GM12874 (cell line): ENCODE measurements around the gene GJD2.
A peak's percentile ranks its signal among the peaks of the same experiment; 100 is the strongest.

Experiments
- TF ChIP-seq, protein P1 (sequence below): IDR thresholded peaks from 2 replicates; pipeline ENCODE4 v1.5.1; 2011; ENCODE audit warnings: low read depth, mild to moderate bottlenecking, control low read depth, low read length, moderate library complexity; ENCODE audit not compliant: insufficient read depth

The GJD2 gene

DNA sequence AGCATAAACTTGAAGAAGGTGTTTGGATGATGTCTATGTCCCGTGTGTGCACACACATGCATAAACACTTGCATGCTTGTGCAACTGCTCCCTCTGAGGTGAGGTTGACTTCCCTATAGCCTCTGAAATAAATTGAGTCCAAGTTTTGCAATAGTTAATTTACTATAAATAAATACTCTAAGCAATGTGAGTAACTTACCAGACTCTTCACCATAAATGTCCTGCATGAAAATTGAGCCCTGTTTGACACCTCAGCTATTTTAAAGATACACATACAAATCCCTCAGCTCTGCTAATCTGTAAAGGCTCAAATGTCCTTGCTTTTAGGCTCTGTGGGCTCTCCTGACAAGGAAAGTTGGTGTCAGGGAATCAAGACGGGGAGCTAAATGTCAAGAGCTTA lies 37.1 kb downstream of the GJD2 start:
- TF ChIP-seq, protein P1, sequence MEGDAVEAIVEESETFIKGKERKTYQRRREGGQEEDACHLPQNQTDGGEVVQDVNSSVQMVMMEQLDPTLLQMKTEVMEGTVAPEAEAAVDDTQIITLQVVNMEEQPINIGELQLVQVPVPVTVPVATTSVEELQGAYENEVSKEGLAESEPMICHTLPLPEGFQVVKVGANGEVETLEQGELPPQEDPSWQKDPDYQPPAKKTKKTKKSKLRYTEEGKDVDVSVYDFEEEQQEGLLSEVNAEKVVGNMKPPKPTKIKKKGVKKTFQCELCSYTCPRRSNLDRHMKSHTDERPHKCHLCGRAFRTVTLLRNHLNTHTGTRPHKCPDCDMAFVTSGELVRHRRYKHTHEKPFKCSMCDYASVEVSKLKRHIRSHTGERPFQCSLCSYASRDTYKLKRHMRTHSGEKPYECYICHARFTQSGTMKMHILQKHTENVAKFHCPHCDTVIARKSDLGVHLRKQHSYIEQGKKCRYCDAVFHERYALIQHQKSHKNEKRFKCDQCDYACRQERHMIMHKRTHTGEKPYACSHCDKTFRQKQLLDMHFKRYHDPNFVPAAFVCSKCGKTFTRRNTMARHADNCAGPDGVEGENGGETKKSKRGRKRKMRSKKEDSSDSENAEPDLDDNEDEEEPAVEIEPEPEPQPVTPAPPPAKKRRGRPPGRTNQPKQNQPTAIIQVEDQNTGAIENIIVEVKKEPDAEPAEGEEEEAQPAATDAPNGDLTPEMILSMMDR = no peak

DNA sequence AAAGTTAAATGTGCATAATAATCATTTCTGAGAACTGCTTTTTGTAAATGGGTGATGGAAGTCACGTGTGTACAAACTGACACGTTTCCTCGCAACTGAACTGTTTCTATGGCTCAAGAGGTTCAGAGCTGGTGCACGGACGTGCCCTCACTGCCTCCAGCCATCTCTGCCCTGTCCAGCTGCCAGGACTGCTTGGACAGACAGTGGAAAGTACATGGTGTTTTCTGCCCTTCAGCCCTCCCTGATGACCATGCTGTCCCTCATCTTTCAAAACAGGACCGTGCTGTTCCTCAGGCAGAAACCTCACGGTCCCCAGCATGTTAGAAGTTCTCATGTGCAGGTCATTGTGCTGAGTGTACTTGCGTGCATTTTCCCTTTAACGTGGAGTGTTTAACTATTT lies 38.7 kb downstream of the GJD2 start:
- TF ChIP-seq, protein P1 = no peak

DNA sequence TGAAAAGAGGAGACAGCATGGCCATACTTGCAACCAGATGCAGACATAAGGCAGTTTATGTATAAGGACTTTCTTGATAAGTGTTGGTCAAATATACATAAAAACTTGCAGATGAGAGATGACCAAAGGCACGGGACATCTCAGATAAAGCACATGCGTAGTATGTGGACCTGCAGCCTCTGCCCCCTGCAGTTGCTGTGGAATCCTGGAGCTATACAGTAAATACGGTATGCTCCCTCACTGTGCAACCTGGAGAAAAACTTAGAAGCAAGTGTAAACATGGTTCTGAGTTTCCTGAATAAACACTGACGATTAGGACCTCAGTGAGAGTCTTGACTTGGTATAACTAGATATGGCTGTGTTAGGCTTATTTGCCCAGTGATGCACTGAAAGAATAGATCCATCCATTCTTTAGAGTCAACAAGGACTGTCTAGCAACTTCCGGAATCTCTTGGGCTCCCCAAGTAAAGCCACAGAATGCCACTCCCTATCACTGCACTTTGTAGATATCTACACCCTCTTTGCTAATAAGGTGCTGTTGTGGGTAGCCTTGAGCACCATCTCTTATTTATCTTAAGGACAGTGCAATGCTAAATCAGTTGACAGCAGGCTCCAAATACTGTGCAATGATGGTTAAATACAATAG lies 40.2 kb downstream of the GJD2 start:
- TF ChIP-seq, protein P1 = no peak

DNA sequence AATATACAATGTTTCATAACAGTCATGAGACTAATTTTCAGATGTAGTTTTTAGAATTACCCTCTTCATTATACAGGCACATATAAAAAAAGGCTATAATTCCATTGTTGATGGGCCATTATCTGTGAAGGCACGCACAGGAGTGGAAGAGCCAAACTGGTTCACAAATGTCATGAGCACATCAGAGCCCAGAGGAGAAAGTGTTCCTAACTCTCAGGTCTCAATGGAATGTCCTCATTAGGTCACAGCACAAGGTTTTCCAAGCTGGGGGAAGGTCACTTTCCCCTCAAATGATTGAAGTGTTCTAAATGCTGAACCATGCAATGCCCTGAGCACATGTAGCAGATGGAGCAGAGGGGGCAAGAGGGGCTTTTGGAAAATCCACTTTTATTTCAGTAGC lies 41.2 kb downstream of the GJD2 start:
- TF ChIP-seq, protein P1 = no peak

DNA sequence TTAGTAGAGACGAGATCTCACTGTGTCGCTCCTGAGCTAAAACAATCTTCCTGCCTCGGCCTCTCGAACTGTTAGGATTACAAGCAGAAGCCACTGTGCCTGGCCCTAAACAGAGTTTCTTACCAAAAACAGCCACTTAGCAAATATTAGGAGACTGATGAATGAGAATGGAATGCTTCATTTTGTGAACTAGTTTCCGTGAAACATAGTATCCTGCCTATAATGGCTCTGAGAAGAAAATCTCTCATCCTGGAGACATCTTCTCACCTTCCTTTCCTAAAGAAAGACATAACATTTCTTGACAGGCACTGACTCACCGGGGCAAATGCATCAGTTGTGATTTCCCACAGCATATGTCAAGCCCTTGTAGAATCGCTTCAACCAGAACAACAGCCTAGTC lies 44.9 kb downstream of the GJD2 start:
- TF ChIP-seq, protein P1 = no peak

DNA sequence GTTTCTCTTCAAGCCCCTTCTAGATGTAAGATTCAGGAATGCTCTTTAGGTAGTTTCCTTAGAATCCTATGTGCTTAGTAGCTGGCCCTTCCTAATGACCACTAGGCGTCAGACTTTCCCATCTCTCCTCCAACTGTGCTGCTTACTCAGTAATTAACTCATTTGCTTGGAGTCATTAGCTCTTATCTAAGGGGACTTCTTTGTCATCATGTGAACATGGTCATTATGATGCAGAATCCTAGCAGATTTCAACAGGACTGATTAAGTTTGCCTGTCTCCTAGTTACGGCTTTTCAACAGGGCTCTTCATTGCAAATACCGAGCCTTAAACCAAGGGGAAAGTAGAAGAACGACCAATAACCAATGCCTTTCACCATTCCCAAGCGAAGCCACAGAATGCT lies 46.4 kb downstream of the GJD2 start:
- TF ChIP-seq, protein P1 = peak; percentile 60

DNA sequence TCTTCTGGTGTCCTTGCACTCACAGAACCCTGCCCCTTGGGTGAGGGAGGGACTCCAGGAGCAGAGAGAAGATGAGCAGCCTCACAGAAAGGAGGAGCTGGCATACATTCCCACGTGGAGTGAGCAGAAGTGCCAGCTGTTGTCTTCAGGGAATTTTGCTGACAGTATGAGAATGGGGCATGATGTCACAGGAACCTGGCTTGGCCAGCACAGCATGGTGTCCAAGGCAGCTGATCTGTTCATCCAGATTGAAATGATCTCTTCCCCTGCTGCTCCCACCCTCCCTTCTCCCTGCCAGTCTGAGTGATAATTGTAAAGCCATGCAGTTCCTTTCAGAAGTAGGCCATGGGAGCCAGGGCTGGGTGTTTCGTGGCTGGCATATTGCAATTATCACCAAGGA lies 53.3 kb downstream of the GJD2 start:
- TF ChIP-seq, protein P1 = no peak
